A673 (cell line): ENCODE results near the gene XRCC6. TPM values are rescaled to one million over a fixed set of nuclear protein-coding genes. Genes with fewer than 3 reads are reported as not detected.

ENCODE experiments used
- BruUV-seq: library from RNA; stranded (reverse); fragments of 400-500 nt; replicated peaks from 2 replicates; lab custom pipeline; 2021; lab: Mats Ljungman, UMichigan
- CTCF ChIA-PET: fragments of 300-600 bp; sonication (Branson Sonifier 250); formaldehyde crosslinking; loops from one replicate; lab custom pipeline; 2022; ENCODE audit warnings: antibody characterized with exemption; lab: Charles Lee
- POLR2A ChIA-PET: fragments of 300-600 bp; sonication (Branson Sonifier 250); formaldehyde crosslinking; loops from one replicate; lab custom pipeline; 2022; ENCODE audit warnings: antibody characterized with exemption; ENCODE audit not compliant: low non-redundant PET; lab: Charles Lee
- DNase-seq: peaks from one replicate; pipeline ENCODE4 v3.0.0-alpha.2; 2015; ENCODE audit warnings: low spot score
- H3K27ac ChIP-seq: fragments of 200-600 bp; sonication (generic); 2 replicates; pipeline ENCODE4 v1.5.1; 2016; ENCODE audit warnings: mixed run types, low read depth, mild to moderate bottlenecking, mixed read lengths, antibody characterized with exemption, low read length; ENCODE audit not compliant: poor library complexity, severe bottlenecking
- H3K27me3 ChIP-seq: fragments of 200-600 bp; sonication (generic); replicated peaks from 2 replicates; pipeline ENCODE4 v1.6.1; 2017; ENCODE audit warnings: mixed run types, low read depth, mild to moderate bottlenecking, mixed read lengths, antibody characterized with exemption, low read length; ENCODE audit not compliant: insufficient read depth, poor library complexity
- H3K36me3 ChIP-seq: fragments of 200-600 bp; sonication (generic); 2 replicates; pipeline ENCODE4 v1.6.1; 2016; ENCODE audit warnings: mixed run types, mild to moderate bottlenecking, mixed read lengths, antibody characterized with exemption, low read length; ENCODE audit not compliant: insufficient read depth, poor library complexity, severe bottlenecking
- H3K4me1 ChIP-seq: fragments of 200-600 bp; sonication (generic); 2 replicates; pipeline ENCODE4 v1.6.1; 2017; ENCODE audit warnings: mixed run types, mild to moderate bottlenecking, mixed read lengths, antibody characterized with exemption, low read length; ENCODE audit not compliant: insufficient read depth, poor library complexity, severe bottlenecking
- H3K4me3 ChIP-seq: fragments of 200-600 bp; sonication (generic); 2 replicates; pipeline ENCODE4 v1.5.1; 2016; ENCODE audit warnings: low read depth, mixed run types, mild to moderate bottlenecking, mixed read lengths, low read length; ENCODE audit not compliant: poor library complexity, severe bottlenecking
- H3K9me3 ChIP-seq: fragments of 200-600 bp; sonication (generic); 2 replicates; pipeline ENCODE4 v1.6.1; 2016; ENCODE audit warnings: mixed run types, low read depth, mild to moderate bottlenecking, mixed read lengths, antibody characterized with exemption, low read length; ENCODE audit not compliant: poor library complexity, severe bottlenecking
- EZH2 ChIP-seq: fragments of 200-600 bp; sonication (generic); IDR thresholded peaks from 2 replicates; pipeline ENCODE4 v1.6.1; 2017; ENCODE audit warnings: borderline replicate concordance, low read depth, mild to moderate bottlenecking, mixed read lengths, antibody characterized with exemption, low read length; ENCODE audit not compliant: poor library complexity, severe bottlenecking
- intact Hi-C: fragments of 100-400 bp; cut with micrococcal nuclease; formaldehyde crosslinking; loops from one replicate; pipeline ENCODE4 v1.10.0; 2022; ENCODE audit not compliant: unreplicated experiment
- total RNA-seq: library from RNA; stranded (reverse); gene quantifications from 2 replicates; pipeline ENCODE4 v1.2.3, GENCODE V29; 2021
- TF ChIP-seq, protein P1 (sequence below): fragments of 300-800, 200-600 bp; sonication (generic); conservative IDR thresholded peaks from 2 replicates; pipeline ENCODE4 v1.5.1; 2017; ENCODE audit warnings: low read depth, mild to moderate bottlenecking, antibody characterized with exemption, low read length, moderate library complexity, mixed read lengths

Gene XRCC6
- total RNA-seq, 1 experiment from 2014 or later, result 558 TPM

DNA sequence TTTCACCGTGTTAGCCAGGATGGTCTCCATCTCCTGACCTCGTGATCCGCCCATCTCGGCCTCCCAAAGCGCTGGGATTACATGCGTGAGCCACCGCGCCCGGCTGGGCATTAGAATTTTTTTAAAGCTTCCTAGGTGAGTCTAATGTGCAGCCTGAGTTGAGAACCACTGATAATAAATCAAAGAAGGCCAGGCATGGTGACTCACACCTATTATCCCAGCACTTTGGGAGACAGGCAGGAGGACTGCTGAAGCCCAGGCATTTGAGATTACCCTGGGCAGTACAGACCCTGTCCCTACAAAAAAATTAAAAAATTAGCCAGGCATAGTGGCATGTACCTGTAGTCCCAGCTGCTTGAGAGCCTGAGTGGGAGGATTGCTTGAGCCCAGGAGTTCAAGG is 91.9 kb downstream of the XRCC6 start:
- TF ChIP-seq, protein P1, sequence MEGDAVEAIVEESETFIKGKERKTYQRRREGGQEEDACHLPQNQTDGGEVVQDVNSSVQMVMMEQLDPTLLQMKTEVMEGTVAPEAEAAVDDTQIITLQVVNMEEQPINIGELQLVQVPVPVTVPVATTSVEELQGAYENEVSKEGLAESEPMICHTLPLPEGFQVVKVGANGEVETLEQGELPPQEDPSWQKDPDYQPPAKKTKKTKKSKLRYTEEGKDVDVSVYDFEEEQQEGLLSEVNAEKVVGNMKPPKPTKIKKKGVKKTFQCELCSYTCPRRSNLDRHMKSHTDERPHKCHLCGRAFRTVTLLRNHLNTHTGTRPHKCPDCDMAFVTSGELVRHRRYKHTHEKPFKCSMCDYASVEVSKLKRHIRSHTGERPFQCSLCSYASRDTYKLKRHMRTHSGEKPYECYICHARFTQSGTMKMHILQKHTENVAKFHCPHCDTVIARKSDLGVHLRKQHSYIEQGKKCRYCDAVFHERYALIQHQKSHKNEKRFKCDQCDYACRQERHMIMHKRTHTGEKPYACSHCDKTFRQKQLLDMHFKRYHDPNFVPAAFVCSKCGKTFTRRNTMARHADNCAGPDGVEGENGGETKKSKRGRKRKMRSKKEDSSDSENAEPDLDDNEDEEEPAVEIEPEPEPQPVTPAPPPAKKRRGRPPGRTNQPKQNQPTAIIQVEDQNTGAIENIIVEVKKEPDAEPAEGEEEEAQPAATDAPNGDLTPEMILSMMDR, result no peak
- no peak for TF ChIP-seq EZH2
- ChIA-PET CTCF (no interaction called here), POLR2A (no interaction called here)
- Histone ChIP-seq H3K27ac (no peak overlapping the region), H3K9me3 (no peaks in the 10 kb centered on the region), H3K36me3 (no peaks in the 10 kb centered on the region), H3K4me1 (no peaks in the 10 kb centered on the region), H3K4me3 (no peak overlapping the region), H3K27me3 (no peaks in the 10 kb centered on the region)
- no peak for DNase-seq
- intact Hi-C loops, result no loop called here
- no TSS peak for BruUV-seq

Other genes starting within 250 kb of the XRCC6 start
- 3.9 and 8.0 TPM in 2 replicates for gene TEF, start 239.4 kb upstream of the XRCC6 start, total RNA-seq
- gene TOB2, start 174.5 kb upstream of the XRCC6 start, total RNA-seq, result 48.1 and 53.8 TPM in 2 replicates
- 72.6 and 85.5 TPM in 2 replicates for gene PHF5A, start 152.6 kb upstream of the XRCC6 start, total RNA-seq
- 125 and 127 TPM in 2 replicates for gene ACO2, start 152.2 kb upstream of the XRCC6 start, total RNA-seq
- gene POLR3H, start 76.8 kb upstream of the XRCC6 start, total RNA-seq, result 79.5 and 92.1 TPM in 2 replicates
- gene CSDC2, start 60.3 kb upstream of the XRCC6 start, total RNA-seq, result 1.8 and 2.6 TPM in 2 replicates
- 26.8 and 30.5 TPM in 2 replicates for gene PMM1, start 31.5 kb upstream of the XRCC6 start, total RNA-seq
- gene DESI1, start 252 bp upstream of the XRCC6 start, total RNA-seq, result 44.0 and 47.6 TPM in 2 replicates
- gene SNU13, start 67.6 kb downstream of the XRCC6 start, total RNA-seq, result 216 and 223 TPM in 2 replicates
- gene MEI1, start 78.2 kb downstream of the XRCC6 start, total RNA-seq, result 0.09 and 0.24 TPM in 2 replicates
- 25.9 and 27.4 TPM in 2 replicates for gene CCDC134, start 179.4 kb downstream of the XRCC6 start, total RNA-seq
- 141 and 162 TPM in 2 replicates for gene SREBF2, start 211.8 kb downstream of the XRCC6 start, total RNA-seq